ENCODE results near the gene CA5A. TPM values are rescaled to one million over a fixed set of nuclear protein-coding genes. Genes with fewer than 3 reads are reported as not detected.

The CA5A gene
- total and polyA plus RNA-seq, 2 experiments from 2014 or later, result not detected

DNA sequence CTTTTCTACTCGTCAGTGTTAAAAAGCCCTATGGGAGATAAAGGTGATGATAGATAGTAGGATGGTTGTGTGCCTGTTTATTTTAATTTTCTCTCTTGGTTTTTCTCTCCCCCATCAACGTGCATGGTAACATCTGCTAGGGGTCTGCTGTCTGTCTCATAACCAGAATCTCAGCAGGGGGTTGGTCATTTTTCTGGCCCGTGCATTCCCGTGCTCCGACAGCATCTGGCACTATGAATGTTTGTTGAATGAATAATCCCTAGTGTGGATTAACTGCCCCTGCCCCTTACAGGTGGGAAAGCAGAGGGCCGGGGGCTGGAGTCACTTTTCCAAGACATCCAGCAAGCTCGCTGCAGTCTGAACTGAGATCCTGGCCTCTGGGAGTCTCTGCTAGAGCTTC is 6.3 kb downstream of the CA5A start (continued):
- TF ChIP-seq ZNF331 (CRISPR knock-in tag; IDR thresholded peaks at IDR 0.05; ENCODE audit: low read depth), result no peak

- Histone ChIP-seq H3K4me1 (ENCODE audit: insufficient read depth) (no peaks in the 10 kb centered on the region), H4K20me1 (replicated peaks; ENCODE audit: insufficient read depth) (no peaks in the 10 kb centered on the region), H3K79me2 (replicated peaks; ENCODE audit: insufficient read depth) (no peaks in the 10 kb centered on the region), H3K4me3 (no peak overlapping the region), H3K9me2 (ENCODE audit: insufficient read depth) (no peaks in the 10 kb centered on the region), H3K4me2 (no peak overlapping the region), H2AFZ (no peak overlapping the region), H3F3A (replicated peaks; ENCODE audit: low read depth) (no peaks in the 10 kb centered on the region), H3K36me3 (ENCODE audit: insufficient read depth) (no peaks in the 10 kb centered on the region), H3K27me3 (ENCODE audit: insufficient read depth) (no peaks in the 10 kb centered on the region), H3K27ac (ENCODE audit: low read depth) (no peak overlapping the region)
- H3K4me1 Mint-ChIP-seq, result peaks cover 24% of the 10 kb centered on the region
- peaks cover 13% of the 10 kb centered on the region for H3K27me3 Mint-ChIP-seq (ENCODE audit: insufficient read depth, low read depth, poor library complexity)
- H3K9me3 Mint-ChIP-seq, result no peaks in the 10 kb centered on the region
- H3K27ac Mint-ChIP-seq, result no peak overlapping the region
- H3K4me3 Mint-ChIP-seq, result no peak overlapping the region
- ATAC-seq (peak; percentile 61), DNase-seq (ENCODE audit: low spot score) (peak; percentile 51)
- no peaks in the 10 kb centered on the region for H3K36me3 Mint-ChIP-seq (ENCODE audit: low read depth)
- TF ChIP-seq, protein P1, sequence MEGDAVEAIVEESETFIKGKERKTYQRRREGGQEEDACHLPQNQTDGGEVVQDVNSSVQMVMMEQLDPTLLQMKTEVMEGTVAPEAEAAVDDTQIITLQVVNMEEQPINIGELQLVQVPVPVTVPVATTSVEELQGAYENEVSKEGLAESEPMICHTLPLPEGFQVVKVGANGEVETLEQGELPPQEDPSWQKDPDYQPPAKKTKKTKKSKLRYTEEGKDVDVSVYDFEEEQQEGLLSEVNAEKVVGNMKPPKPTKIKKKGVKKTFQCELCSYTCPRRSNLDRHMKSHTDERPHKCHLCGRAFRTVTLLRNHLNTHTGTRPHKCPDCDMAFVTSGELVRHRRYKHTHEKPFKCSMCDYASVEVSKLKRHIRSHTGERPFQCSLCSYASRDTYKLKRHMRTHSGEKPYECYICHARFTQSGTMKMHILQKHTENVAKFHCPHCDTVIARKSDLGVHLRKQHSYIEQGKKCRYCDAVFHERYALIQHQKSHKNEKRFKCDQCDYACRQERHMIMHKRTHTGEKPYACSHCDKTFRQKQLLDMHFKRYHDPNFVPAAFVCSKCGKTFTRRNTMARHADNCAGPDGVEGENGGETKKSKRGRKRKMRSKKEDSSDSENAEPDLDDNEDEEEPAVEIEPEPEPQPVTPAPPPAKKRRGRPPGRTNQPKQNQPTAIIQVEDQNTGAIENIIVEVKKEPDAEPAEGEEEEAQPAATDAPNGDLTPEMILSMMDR (conservative IDR thresholded peaks at IDR 0.05; ENCODE audit: low read depth in 2 of 2), result peak in 1 of 2 experiments; percentile 54; a peak in 3 of 4 replicates
- TF ChIP-seq CREB1 (CRISPR knock-in tag; IDR thresholded peaks at IDR 0.05; ENCODE audit: low read depth), result no peak
- no peak for TF ChIP-seq ZNF114 (CRISPR knock-in tag; IDR thresholded peaks at IDR 0.05)
- no peak for TF ChIP-seq ZNF331 (CRISPR knock-in tag; IDR thresholded peaks at IDR 0.05; ENCODE audit: low read depth)
- TF ChIP-seq EZH2phosphoT487 (IDR thresholded peaks at IDR 0.05; ENCODE audit: unreplicated experiment), result no peak
Observed at GRCh38 chr16:87927195-87927562, 9.2 kb downstream of the CA5A start.

GRCh38 chr16:87926246-87927194 is 9.8 kb downstream of the CA5A start:
- no peak overlapping the region for H3K4me2 ChIP-seq
- H3K27ac Mint-ChIP-seq, result no peak overlapping the region
- H3K79me2 ChIP-seq (replicated peaks; ENCODE audit: insufficient read depth), result no peaks in the 10 kb centered on the region
- DNase-seq (ENCODE audit: low spot score) (no peak), ATAC-seq (no peak; the same call in 2 of the 3 replicates)
- no peaks in the 10 kb centered on the region for H3K9me2 ChIP-seq (ENCODE audit: insufficient read depth)
- no peaks in the 10 kb centered on the region for H3K9me3 Mint-ChIP-seq
- no peaks in the 10 kb centered on the region for H3K27me3 ChIP-seq (ENCODE audit: insufficient read depth)
- peaks cover 13% of the 10 kb centered on the region for H3K27me3 Mint-ChIP-seq (ENCODE audit: insufficient read depth, low read depth, poor library complexity)
- H4K20me1 ChIP-seq (replicated peaks; ENCODE audit: insufficient read depth), result no peaks in the 10 kb centered on the region
- H2AFZ ChIP-seq, result no peak overlapping the region
- no peaks in the 10 kb centered on the region for H3K36me3 Mint-ChIP-seq (ENCODE audit: low read depth)
- H3K4me3 Mint-ChIP-seq, result no peak overlapping the region
- H3K36me3 ChIP-seq (ENCODE audit: insufficient read depth), result no peaks in the 10 kb centered on the region
- peaks cover 24% of the 10 kb centered on the region for H3K4me1 Mint-ChIP-seq
- no peak overlapping the region for H3K27ac ChIP-seq (ENCODE audit: low read depth)
- H3K4me1 ChIP-seq (ENCODE audit: insufficient read depth), result no peaks in the 10 kb centered on the region
- H3K4me3 ChIP-seq, result no peak overlapping the region
- H3F3A ChIP-seq (replicated peaks; ENCODE audit: low read depth), result no peaks in the 10 kb centered on the region
- TF ChIP-seq EZH2phosphoT487 (IDR thresholded peaks at IDR 0.05; ENCODE audit: unreplicated experiment) (no peak), EZH2 (IDR thresholded peaks at IDR 0.05; ENCODE audit: low read depth, unreplicated experiment) (no peak)
- TF ChIP-seq, protein P2, sequence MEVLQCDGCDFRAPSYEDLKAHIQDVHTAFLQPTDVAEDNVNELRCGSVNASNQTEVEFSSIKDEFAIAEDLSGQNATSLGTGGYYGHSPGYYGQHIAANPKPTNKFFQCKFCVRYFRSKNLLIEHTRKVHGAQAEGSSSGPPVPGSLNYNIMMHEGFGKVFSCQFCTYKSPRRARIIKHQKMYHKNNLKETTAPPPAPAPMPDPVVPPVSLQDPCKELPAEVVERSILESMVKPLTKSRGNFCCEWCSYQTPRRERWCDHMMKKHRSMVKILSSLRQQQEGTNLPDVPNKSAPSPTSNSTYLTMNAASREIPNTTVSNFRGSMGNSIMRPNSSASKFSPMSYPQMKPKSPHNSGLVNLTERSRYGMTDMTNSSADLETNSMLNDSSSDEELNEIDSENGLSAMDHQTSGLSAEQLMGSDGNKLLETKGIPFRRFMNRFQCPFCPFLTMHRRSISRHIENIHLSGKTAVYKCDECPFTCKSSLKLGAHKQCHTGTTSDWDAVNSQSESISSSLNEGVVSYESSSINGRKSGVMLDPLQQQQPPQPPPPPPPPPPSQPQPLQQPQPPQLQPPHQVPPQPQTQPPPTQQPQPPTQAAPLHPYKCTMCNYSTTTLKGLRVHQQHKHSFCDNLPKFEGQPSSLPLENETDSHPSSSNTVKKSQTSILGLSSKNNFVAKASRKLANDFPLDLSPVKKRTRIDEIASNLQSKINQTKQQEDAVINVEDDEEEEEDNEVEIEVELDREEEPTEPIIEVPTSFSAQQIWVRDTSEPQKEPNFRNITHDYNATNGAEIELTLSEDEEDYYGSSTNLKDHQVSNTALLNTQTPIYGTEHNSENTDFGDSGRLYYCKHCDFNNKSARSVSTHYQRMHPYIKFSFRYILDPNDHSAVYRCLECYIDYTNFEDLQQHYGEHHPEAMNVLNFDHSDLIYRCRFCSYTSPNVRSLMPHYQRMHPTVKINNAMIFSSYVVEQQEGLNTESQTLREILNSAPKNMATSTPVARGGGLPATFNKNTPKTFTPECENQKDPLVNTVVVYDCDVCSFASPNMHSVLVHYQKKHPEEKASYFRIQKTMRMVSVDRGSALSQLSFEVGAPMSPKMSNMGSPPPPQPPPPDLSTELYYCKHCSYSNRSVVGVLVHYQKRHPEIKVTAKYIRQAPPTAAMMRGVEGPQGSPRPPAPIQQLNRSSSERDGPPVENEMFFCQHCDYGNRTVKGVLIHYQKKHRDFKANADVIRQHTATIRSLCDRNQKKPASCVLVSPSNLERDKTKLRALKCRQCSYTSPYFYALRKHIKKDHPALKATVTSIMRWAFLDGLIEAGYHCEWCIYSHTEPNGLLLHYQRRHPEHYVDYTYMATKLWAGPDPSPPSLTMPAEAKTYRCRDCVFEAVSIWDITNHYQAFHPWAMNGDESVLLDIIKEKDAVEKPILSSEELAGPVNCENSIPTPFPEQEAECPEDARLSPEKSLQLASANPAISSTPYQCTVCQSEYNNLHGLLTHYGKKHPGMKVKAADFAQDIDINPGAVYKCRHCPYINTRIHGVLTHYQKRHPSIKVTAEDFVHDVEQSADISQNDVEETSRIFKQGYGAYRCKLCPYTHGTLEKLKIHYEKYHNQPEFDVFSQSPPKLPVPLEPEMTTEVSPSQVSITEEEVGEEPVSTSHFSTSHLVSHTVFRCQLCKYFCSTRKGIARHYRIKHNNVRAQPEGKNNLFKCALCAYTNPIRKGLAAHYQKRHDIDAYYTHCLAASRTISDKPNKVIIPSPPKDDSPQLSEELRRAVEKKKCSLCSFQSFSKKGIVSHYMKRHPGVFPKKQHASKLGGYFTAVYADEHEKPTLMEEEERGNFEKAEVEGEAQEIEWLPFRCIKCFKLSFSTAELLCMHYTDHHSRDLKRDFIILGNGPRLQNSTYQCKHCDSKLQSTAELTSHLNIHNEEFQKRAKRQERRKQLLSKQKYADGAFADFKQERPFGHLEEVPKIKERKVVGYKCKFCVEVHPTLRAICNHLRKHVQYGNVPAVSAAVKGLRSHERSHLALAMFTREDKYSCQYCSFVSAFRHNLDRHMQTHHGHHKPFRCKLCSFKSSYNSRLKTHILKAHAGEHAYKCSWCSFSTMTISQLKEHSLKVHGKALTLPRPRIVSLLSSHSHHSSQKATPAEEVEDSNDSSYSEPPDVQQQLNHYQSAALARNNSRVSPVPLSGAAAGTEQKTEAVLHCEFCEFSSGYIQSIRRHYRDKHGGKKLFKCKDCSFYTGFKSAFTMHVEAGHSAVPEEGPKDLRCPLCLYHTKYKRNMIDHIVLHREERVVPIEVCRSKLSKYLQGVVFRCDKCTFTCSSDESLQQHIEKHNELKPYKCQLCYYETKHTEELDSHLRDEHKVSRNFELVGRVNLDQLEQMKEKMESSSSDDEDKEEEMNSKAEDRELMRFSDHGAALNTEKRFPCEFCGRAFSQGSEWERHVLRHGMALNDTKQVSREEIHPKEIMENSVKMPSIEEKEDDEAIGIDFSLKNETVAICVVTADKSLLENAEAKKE (CRISPR knock-in tag; IDR thresholded peaks at IDR 0.05), result no peak
- TF ChIP-seq, protein P1 (conservative IDR thresholded peaks at IDR 0.05; ENCODE audit: low read depth in 2 of 2), result no peak

Data from GM23338 (cell line).